Measurements from ENCODE around the gene HES4. TPM values are rescaled to one million over a fixed set of nuclear protein-coding genes. Genes with fewer than 3 reads are reported as not detected.
A peak's percentile ranks its signal among the peaks of the same experiment; 100 is the strongest.

HES4 gene
- total RNA-seq, 1 donor from 2014 or later = 149 TPM

- DNase-seq (ENCODE audit: low read depth) = no peak
These were observed 3.9 kb upstream of the HES4 start for GRCh38 chr1:1003618-1004419.

DNA sequence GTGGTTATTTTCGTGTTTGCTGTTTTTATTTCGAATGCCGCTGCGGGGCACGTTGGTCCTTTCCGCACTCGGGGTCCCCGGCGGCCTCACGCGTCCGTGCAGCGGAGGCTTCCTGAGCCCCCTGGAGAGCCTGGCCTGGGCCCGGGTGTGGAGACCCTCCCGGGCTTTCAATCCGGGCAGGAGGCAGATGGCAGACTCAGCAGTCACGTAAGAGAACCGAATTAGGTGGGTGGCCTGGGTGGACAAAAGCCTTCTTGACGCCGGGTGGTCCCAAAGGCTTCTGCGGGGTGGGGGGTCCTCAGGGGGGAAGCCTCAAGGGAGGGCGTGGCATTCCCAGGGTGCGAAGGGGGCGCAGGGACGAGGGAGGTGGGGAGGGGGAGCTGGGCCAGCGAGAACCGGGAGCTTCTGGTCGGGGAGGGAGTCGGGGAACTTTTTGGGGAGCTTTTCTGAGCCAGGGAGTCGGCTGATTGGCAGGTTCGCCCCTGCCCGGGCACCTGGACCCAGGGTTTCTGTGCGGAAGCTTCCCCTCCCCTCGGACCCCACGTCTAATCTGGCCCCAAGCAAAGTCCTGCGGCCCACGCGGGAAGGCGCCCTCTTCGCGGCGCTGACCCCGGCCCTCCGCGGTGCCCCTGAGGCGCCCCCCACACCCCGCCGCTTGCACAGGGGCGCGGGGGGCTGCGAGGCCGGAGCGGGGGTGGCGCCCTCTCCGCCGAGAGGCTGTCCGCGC lies 1.3 kb upstream of the HES4 start:
- H3K27me3 ChIP-seq (ENCODE audit: insufficient read depth, low read length) = no peaks in the 10 kb centered on the region
- H3K79me2 ChIP-seq (ENCODE audit: insufficient read depth, low read length) = no peaks in the 10 kb centered on the region
- peak overlapping the region; percentile 95 for H3K4me2 ChIP-seq (ENCODE audit: low read length)
- no peaks in the 10 kb centered on the region for H3K27me3 Mint-ChIP-seq (ENCODE audit: low read depth, unreplicated experiment)
- H3K4me3 ChIP-seq (ENCODE audit: insufficient read depth, low read depth, low read length) = peak overlapping the region; percentile 67
- H3K36me3 Mint-ChIP-seq (ENCODE audit: low read depth, unreplicated experiment) = peaks cover 4% of the 10 kb centered on the region
- peak overlapping the region; percentile 97 for H3K9ac ChIP-seq (ENCODE audit: low read length)
- peak overlapping the region; percentile 94 for H3K4me3 Mint-ChIP-seq (ENCODE audit: unreplicated experiment)
- H3K9me3 ChIP-seq (ENCODE audit: insufficient read depth, low read depth, low read length) = no peaks in the 10 kb centered on the region
- TF ChIP-seq EZH2 (IDR thresholded peaks at IDR 0.05; ENCODE audit: insufficient read depth, low read length) = peak; percentile 36
- TF ChIP-seq, protein P1, sequence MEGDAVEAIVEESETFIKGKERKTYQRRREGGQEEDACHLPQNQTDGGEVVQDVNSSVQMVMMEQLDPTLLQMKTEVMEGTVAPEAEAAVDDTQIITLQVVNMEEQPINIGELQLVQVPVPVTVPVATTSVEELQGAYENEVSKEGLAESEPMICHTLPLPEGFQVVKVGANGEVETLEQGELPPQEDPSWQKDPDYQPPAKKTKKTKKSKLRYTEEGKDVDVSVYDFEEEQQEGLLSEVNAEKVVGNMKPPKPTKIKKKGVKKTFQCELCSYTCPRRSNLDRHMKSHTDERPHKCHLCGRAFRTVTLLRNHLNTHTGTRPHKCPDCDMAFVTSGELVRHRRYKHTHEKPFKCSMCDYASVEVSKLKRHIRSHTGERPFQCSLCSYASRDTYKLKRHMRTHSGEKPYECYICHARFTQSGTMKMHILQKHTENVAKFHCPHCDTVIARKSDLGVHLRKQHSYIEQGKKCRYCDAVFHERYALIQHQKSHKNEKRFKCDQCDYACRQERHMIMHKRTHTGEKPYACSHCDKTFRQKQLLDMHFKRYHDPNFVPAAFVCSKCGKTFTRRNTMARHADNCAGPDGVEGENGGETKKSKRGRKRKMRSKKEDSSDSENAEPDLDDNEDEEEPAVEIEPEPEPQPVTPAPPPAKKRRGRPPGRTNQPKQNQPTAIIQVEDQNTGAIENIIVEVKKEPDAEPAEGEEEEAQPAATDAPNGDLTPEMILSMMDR (IDR thresholded peaks at IDR 0.05; ENCODE audit: insufficient read depth, low read depth, low read length) = no peak
- no peak for FAIRE-seq
- peaks cover 34% of the 10 kb centered on the region for H4K20me1 ChIP-seq (ENCODE audit: insufficient read depth, low read length)
- peak overlapping the region; percentile 21 for H2AFZ ChIP-seq (ENCODE audit: low read depth, low read length)
- H3K27ac ChIP-seq (ENCODE audit: low read depth, low read length) = peak overlapping the region; percentile 98
- H3K36me3 ChIP-seq (ENCODE audit: insufficient read depth, low read length) = no peaks in the 10 kb centered on the region
- H3K4me1 Mint-ChIP-seq (ENCODE audit: low read depth, unreplicated experiment) = peaks cover 19% of the 10 kb centered on the region
- no peaks in the 10 kb centered on the region for H3K9me3 Mint-ChIP-seq (ENCODE audit: unreplicated experiment)
- H3K4me1 ChIP-seq (ENCODE audit: insufficient read depth, low read length) = peaks cover 25% of the 10 kb centered on the region
- no peak for DNase-seq (ENCODE audit: low read depth)
- H3K27ac Mint-ChIP-seq (ENCODE audit: unreplicated experiment) = peak overlapping the region; percentile 99

More at GRCh38 chr1:1003618-1004419, 3.9 kb upstream of the HES4 start:
- no peak overlapping the region for H2AFZ ChIP-seq (ENCODE audit: low read depth, low read length)
- TF ChIP-seq, protein P1 (IDR thresholded peaks at IDR 0.05; ENCODE audit: insufficient read depth, low read depth, low read length) = no peak
- no peak for TF ChIP-seq EZH2 (IDR thresholded peaks at IDR 0.05; ENCODE audit: insufficient read depth, low read length)
- no peak for FAIRE-seq
- H3K36me3 ChIP-seq (ENCODE audit: insufficient read depth, low read length) = no peaks in the 10 kb centered on the region
- no peaks in the 10 kb centered on the region for H3K27me3 ChIP-seq (ENCODE audit: insufficient read depth, low read length)
- H3K9me3 ChIP-seq (ENCODE audit: insufficient read depth, low read depth, low read length) = no peaks in the 10 kb centered on the region
- Mint-ChIP-seq H3K36me3 (ENCODE audit: low read depth, unreplicated experiment) (peaks cover 7% of the 10 kb centered on the region), H3K4me3 (ENCODE audit: unreplicated experiment) (no peak overlapping the region), H3K27me3 (ENCODE audit: low read depth, unreplicated experiment) (no peaks in the 10 kb centered on the region), H3K4me1 (ENCODE audit: low read depth, unreplicated experiment) (peaks cover 18% of the 10 kb centered on the region), H3K9me3 (ENCODE audit: unreplicated experiment) (no peaks in the 10 kb centered on the region), H3K27ac (ENCODE audit: unreplicated experiment) (no peak overlapping the region)
- peaks cover 25% of the 10 kb centered on the region for H3K4me1 ChIP-seq (ENCODE audit: insufficient read depth, low read length)
- no peaks in the 10 kb centered on the region for H3K79me2 ChIP-seq (ENCODE audit: insufficient read depth, low read length)
- H3K9ac ChIP-seq (ENCODE audit: low read length) = no peak overlapping the region
- H4K20me1 ChIP-seq (ENCODE audit: insufficient read depth, low read length) = peaks cover 22% of the 10 kb centered on the region
- no peak overlapping the region for H3K4me2 ChIP-seq (ENCODE audit: low read length)
- no peak overlapping the region for H3K4me3 ChIP-seq (ENCODE audit: insufficient read depth, low read depth, low read length)
- H3K27ac ChIP-seq (ENCODE audit: low read depth, low read length) = no peak overlapping the region
